IPS DF 6.9 (cell line): ENCODE data around the gene SLC44A3.

Experiments used
- DNase-seq: peaks from one replicate; pipeline ENCODE4 v3.0.0-alpha.2; 2013; ENCODE audit warnings: low read depth, low spot score
- H3K27ac ChIP-seq: one replicate; pipeline ENCODE4 v1.5.1; 2013; ENCODE audit warnings: low read length, control low read depth
- H3K27me3 ChIP-seq: 2 replicates; pipeline ENCODE4 v1.6.1; 2013; ENCODE audit warnings: mild to moderate bottlenecking, low read length; ENCODE audit not compliant: control insufficient read depth, insufficient read depth
- H3K36me3 ChIP-seq: 2 replicates; pipeline ENCODE4 v1.6.1; 2013; ENCODE audit warnings: low read length; ENCODE audit not compliant: control insufficient read depth, insufficient read depth
- H3K4me1 ChIP-seq: 2 replicates; pipeline ENCODE4 v1.6.1; 2013; ENCODE audit warnings: low read length; ENCODE audit not compliant: control insufficient read depth, insufficient read depth
- H3K4me3 ChIP-seq: 2 replicates; pipeline ENCODE4 v1.5.1; 2013; ENCODE audit warnings: mild to moderate bottlenecking, low read length
- H3K9me3 ChIP-seq: 2 replicates; pipeline ENCODE4 v1.6.1; 2013; ENCODE audit warnings: low read length, inconsistent platforms; ENCODE audit not compliant: control insufficient read depth, insufficient read depth
- WGBS: extraction: QIAGEN DNeasy Blood & Tissue Kit; methylation state at CpG from one replicate; pipeline ENCODE4 v1.1.7; 2013; ENCODE audit warnings: mixed read lengths, missing lambda C conversion rate; ENCODE audit not compliant: insufficient read length, insufficient coverage; 5-methylcytosine and 5-hydroxymethylcytosine counted together

SLC44A3 gene

DNA sequence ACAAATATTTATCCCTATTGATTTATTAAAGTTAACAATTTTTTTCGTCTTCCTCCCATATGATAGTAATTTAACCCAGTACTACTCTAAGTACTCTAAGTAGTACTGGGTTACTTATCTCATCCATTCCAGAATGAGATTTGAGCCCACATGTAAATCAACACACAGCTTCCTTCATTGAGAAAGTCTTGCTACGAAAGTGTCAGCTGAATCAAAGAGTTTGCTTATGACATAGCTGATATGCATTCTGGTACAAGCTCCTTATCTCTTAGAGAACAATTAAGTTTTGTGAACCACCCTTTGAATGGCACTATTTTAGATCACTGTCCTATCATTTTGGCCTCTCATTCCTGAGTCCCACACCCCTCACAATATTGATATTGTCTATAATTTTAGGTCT is 2.4 kb upstream of the SLC44A3 start:
- Histone ChIP-seq H3K27me3 (no peaks in the 10 kb centered on the region), H3K27ac (no peak overlapping the region), H3K4me3 (no peak overlapping the region), H3K4me1 (no peaks in the 10 kb centered on the region), H3K36me3 (no peaks in the 10 kb centered on the region), H3K9me3 (no peaks in the 10 kb centered on the region)
- WGBS = 100% methylated on average over 1 of the region's 2 CpGs
- DNase-seq = no peak

DNA sequence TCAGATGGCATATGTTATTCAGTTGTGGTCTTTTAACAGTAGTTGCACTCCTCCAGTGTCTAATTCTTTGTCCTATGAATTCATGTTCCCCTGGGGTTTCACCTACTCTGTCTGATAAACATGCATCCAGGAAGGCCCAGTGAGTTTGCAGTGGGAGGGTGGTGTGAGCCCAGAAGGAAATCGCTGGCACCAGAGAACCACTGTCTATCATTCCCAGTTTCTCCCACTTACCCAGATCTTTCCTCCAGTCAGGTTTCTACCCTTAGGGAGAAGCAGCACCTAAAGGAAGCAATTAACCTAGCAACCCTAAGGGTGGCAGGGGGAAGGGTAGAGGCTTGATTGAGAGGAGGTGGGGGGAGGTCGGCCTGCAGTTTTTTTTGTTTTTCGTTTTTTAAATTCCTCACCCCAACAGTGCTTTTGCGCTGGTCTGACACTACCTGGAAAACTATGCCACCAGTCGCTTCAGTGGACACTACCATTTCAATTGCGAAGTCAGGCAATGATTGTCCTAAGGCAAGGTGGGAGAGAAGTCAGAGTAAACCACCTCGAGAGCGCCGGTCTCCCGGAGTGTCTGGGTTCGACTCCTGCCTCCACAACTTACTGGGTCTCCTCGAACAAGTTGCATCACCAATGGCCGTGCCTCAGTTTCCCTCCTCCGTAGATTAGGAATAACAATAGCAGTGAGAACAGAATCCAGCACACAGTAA is 766 bp upstream of the SLC44A3 start:
- Histone ChIP-seq H3K27me3 (no peaks in the 10 kb centered on the region), H3K4me1 (no peaks in the 10 kb centered on the region), H3K4me3 (peak overlapping the region; percentile 67; the same call in 1 of the 2 replicates), H3K9me3 (no peaks in the 10 kb centered on the region), H3K27ac (no peak overlapping the region), H3K36me3 (no peaks in the 10 kb centered on the region)
- no CpG with 5 or more reads among the region's 14 CpGs for WGBS
- no peak for DNase-seq

- DNase-seq = no peak
- WGBS = no CpG with 5 or more reads among the region's 7 CpGs
- H3K27me3 ChIP-seq = no peaks in the 10 kb centered on the region
- no peaks in the 10 kb centered on the region for H3K4me1 ChIP-seq
- H3K4me3 ChIP-seq = no peak overlapping the region
- H3K27ac ChIP-seq = no peak overlapping the region
- H3K36me3 ChIP-seq = no peaks in the 10 kb centered on the region
- no peaks in the 10 kb centered on the region for H3K9me3 ChIP-seq
Measured at GRCh38 chr1:94820936-94821335, 779 bp downstream of the SLC44A3 start.

DNA sequence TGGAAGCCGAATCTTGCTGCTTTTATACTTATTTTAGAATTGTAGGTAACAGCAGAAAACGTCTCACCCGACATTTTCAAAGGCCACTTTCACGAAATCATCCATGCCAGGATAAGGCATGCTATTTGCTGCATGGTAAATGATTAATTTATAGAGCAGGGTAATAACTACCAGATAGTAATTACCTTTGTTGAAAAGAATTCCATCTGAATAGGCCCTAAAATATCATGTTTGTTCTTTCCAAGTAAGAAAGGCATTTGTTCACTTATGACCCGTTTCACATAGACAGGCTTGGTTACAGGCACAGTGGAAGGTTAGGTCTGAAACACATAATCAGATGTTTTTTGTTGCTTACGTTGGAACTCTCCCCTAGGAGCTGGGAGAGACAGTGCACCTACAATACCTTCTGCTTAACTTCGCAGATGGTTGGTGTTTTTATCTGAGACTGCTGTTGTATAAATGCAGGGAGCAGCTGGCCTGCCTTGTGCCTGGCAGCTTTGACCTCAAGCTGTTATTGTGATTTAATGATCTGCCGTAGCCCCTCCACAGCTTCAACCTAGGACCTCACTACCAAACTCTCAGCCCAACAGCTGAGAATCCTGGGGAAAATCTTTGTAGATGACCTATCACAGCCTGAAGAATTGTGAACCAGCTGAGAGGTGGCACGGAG is 1.6 kb downstream of the SLC44A3 start:
- no peaks in the 10 kb centered on the region for H3K9me3 ChIP-seq
- no peaks in the 10 kb centered on the region for H3K36me3 ChIP-seq
- H3K27ac ChIP-seq = no peak overlapping the region
- no peaks in the 10 kb centered on the region for H3K4me1 ChIP-seq
- no CpG with 5 or more reads among the region's 9 CpGs for WGBS
- H3K27me3 ChIP-seq = no peaks in the 10 kb centered on the region
- no peak overlapping the region for H3K4me3 ChIP-seq
- DNase-seq = no peak

- Histone ChIP-seq H3K27me3 (no peaks in the 10 kb centered on the region), H3K4me3 (no peak overlapping the region), H3K9me3 (no peaks in the 10 kb centered on the region), H3K4me1 (no peaks in the 10 kb centered on the region), H3K36me3 (no peaks in the 10 kb centered on the region), H3K27ac (no peak overlapping the region)
- WGBS = no CpG with 5 or more reads among the region's 3 CpGs
- no peak for DNase-seq
Measured at GRCh38 chr1:94823116-94823515, 3.0 kb downstream of the SLC44A3 start.

DNA sequence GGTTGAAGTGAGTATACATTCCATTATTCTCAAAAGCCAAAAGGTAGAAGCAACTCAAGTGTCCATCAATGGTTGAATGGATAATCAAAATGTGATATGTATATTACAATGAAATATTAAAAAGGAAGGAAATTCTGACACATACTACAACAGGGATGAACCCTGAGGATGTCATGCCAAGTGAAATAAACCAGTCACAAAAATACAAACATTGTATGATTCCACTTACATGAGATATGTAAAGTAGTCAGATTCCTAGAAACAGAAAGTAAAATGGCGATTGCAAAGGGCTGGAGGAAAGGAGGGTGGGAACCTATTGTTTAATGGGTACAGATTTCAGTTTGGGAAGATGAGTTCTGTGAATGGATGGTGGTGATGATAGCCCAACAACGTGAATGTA is 5.8 kb downstream of the SLC44A3 start:
- no peak for DNase-seq
- no peak overlapping the region for H3K4me3 ChIP-seq
- H3K9me3 ChIP-seq = no peaks in the 10 kb centered on the region
- H3K27ac ChIP-seq = no peak overlapping the region
- no CpG with 5 or more reads among the region's 2 CpGs for WGBS
- H3K36me3 ChIP-seq = no peaks in the 10 kb centered on the region
- no peaks in the 10 kb centered on the region for H3K27me3 ChIP-seq
- H3K4me1 ChIP-seq = no peaks in the 10 kb centered on the region

DNA sequence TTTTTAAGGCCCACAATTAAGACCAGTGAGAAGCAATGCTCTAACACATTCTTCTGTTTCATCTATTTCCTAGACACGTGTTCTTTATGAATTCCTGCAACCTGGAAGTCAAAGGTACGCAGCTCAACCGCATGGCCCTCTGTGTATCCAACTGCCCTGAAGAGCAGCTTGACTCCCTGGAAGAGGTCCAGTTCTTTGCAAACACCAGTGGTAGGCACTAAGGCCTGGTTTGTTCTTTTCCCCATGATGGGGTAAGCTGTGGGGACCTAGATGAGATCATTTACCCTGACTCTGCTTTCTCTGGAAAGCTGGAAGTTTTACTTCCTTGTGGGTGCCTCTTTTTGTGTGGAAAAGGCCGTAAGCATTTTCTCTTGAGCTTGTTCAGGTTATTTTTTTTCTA is 7.3 kb downstream of the SLC44A3 start:
- H3K9me3 ChIP-seq = no peaks in the 10 kb centered on the region
- no peaks in the 10 kb centered on the region for H3K27me3 ChIP-seq
- DNase-seq = no peak
- no peak overlapping the region for H3K4me3 ChIP-seq
- WGBS = no CpG with 5 or more reads among the region's 4 CpGs
- no peaks in the 10 kb centered on the region for H3K36me3 ChIP-seq
- H3K4me1 ChIP-seq = no peaks in the 10 kb centered on the region
- no peak overlapping the region for H3K27ac ChIP-seq

DNA sequence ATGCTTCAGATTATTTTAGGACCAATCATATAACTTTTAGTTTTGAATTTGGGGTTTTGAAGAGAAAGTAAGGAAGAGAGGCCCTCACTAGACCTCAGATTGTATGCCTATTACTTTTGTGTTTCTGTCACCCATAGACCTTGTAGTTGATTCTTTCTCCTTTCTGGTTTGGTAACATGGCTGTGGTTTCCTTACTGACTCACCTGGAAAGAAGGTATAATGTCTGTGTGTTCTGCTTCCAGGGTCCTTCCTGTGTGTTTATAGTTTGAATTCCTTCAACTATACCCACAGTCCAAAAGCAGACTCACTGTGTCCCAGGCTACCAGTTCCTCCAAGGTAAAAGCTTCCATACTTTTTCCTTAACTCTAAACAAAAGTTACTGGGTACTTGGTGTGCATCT is 8.1 kb downstream of the SLC44A3 start:
- no peaks in the 10 kb centered on the region for H3K36me3 ChIP-seq
- H3K27ac ChIP-seq = no peak overlapping the region
- no peak for DNase-seq
- no peaks in the 10 kb centered on the region for H3K9me3 ChIP-seq
- no peaks in the 10 kb centered on the region for H3K4me1 ChIP-seq
- no peak overlapping the region for H3K4me3 ChIP-seq
- H3K27me3 ChIP-seq = no peaks in the 10 kb centered on the region

DNA sequence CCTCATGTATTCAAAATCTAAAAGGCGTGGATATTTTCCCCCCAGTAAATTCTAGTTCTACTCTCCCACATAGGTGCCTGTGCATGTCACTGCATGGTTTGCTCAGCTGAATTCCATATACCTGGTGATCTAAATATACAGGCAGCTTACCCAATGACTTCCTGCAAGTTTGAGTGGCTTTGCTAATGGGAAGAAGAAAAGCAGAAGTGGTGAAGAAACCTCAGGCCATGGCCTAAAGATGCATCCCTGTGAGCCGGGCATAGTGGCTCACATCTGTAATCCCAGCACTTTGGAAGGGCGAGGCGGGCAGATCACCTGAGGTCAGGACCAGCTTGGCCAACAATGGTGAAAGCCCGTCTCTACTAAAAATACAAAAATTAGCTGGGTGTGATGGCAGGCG is 11.5 kb downstream of the SLC44A3 start:
- Histone ChIP-seq H3K4me3 (no peak overlapping the region), H3K27ac (no peak overlapping the region), H3K4me1 (no peaks in the 10 kb centered on the region), H3K27me3 (no peaks in the 10 kb centered on the region), H3K9me3 (no peaks in the 10 kb centered on the region), H3K36me3 (no peaks in the 10 kb centered on the region)
- DNase-seq = no peak
- no CpG with 5 or more reads among the region's 6 CpGs for WGBS

- no peaks in the 10 kb centered on the region for H3K36me3 ChIP-seq
- no peak for DNase-seq
- H3K4me3 ChIP-seq = no peak overlapping the region
- no peaks in the 10 kb centered on the region for H3K4me1 ChIP-seq
- no peaks in the 10 kb centered on the region for H3K27me3 ChIP-seq
- whole genome bisulfite sequencing = no CpG with 5 or more reads among the region's 1 CpG
- H3K27ac ChIP-seq = no peak overlapping the region
- H3K9me3 ChIP-seq = no peaks in the 10 kb centered on the region
Measured at GRCh38 chr1:94832446-94832845, 12.3 kb downstream of the SLC44A3 start.
